Activated naive CD8-positive, alpha-beta T cell treated with anti-CD3 and anti-CD28 coated beads, Interleukin-2, amount 10 ng/mL, durations not matched to agents 7 days and 5 days (primary cell): ENCODE results near the gene PDE4C. TPM values are rescaled to one million over a fixed set of nuclear protein-coding genes. Genes with fewer than 3 reads are reported as not detected.
A peak's percentile ranks its signal among the peaks of the same experiment; 100 is the strongest.
"Not testable (repeated sequence)": the region's sequence is repeated elsewhere in the genome, so short reads cannot be mapped to it uniquely, and the experiment has no call there.

Source experiments
- ATAC-seq: fragments of 150-1000 bp; cut with Tn5 transposase; one replicate; pipeline ENCODE4 v1.10.0; 2021; ENCODE audit warnings: low read depth, moderate library complexity
- POLR2A ChIA-PET: fragments of 350-600 bp; sonication (Branson Sonifier 250); formaldehyde crosslinking; loops from one replicate; lab custom pipeline; 2021; ENCODE audit warnings: antibody characterized with exemption; lab: Charles Lee
- DNase-seq: peaks from one replicate; pipeline ENCODE4 v3.0.0; 2021
- H3K27ac Mint-ChIP-seq: one replicate; pipeline ENCODE4 v1.8.0; 2022; ENCODE audit warnings: mild to moderate bottlenecking, mixed read lengths
- H3K27me3 Mint-ChIP-seq: one replicate; pipeline ENCODE4 v1.8.0; 2022; ENCODE audit warnings: mild to moderate bottlenecking, moderate library complexity, mixed read lengths
- H3K36me3 Mint-ChIP-seq: one replicate; pipeline ENCODE4 v1.8.0; 2021; ENCODE audit warnings: mild to moderate bottlenecking, mixed read lengths
- H3K4me1 Mint-ChIP-seq: one replicate; pipeline ENCODE4 v1.8.0; 2021; ENCODE audit warnings: mixed read lengths
- H3K4me3 Mint-ChIP-seq: one replicate; pipeline ENCODE4 v1.8.0; 2022; ENCODE audit warnings: mild to moderate bottlenecking, moderate library complexity, mixed read lengths
- H3K9me3 Mint-ChIP-seq: one replicate; pipeline ENCODE4 v1.8.0; 2021; ENCODE audit warnings: mixed read lengths
- total RNA-seq, 2 experiments: library from RNA; stranded (reverse); gene quantifications; one replicate each; pipeline ENCODE4 v1.2.3, GENCODE V29; 2021

Gene PDE4C
- total RNA-seq, 2 experiments from 2014 or later = 0.65 TPM; not detected in 1

- Mint-ChIP-seq H3K4me3 (peak overlapping the region; percentile 89), H3K36me3 (no peaks in the 10 kb centered on the region), H3K4me1 (peaks cover 13% of the 10 kb centered on the region), H3K9me3 (no peaks in the 10 kb centered on the region), H3K27ac (peak overlapping the region; percentile 61), H3K27me3 (peaks cover 58% of the 10 kb centered on the region)
- peak; percentile 86 for DNase-seq
- peak; percentile 99 for ATAC-seq
- POLR2A ChIA-PET = interaction anchor here (0.6 to 1.5 kb wide), 5 partner anchors 21 to 57 kb away, joined by 3 to 5 read pairs (median 4); partner anchors contain the start of genes JUND and RAB3A
Observed at GRCh38 chr19:18224525-18225354, 1.5 kb downstream of the PDE4C start.

- Mint-ChIP-seq H3K4me1 (peaks cover 13% of the 10 kb centered on the region), H3K27me3 (peaks cover 58% of the 10 kb centered on the region), H3K36me3 (no peaks in the 10 kb centered on the region), H3K4me3 (peak overlapping the region; percentile 89), H3K9me3 (no peaks in the 10 kb centered on the region), H3K27ac (peak overlapping the region; percentile 61)
- POLR2A ChIA-PET = interaction anchor here (0.6 to 1.5 kb wide), 6 partner anchors 20 to 363 kb away, joined by 3 to 5 read pairs (median 4); partner anchors contain the start of genes JUND and RAB3A
- peak; percentile 49 for DNase-seq
- no peak for ATAC-seq
Observed at GRCh38 chr19:18223860-18224524, 2.2 kb downstream of the PDE4C start.

GRCh38 chr19:18221815-18222725 is 4.2 kb downstream of the PDE4C start:
- peaks cover 51% of the 10 kb centered on the region for H3K27me3 Mint-ChIP-seq
- DNase-seq = no peak
- ATAC-seq = no peak
- H3K36me3 Mint-ChIP-seq = no peaks in the 10 kb centered on the region
- no peak overlapping the region for H3K27ac Mint-ChIP-seq
- POLR2A ChIA-PET = no interaction called here
- peaks cover 13% of the 10 kb centered on the region for H3K4me1 Mint-ChIP-seq
- H3K9me3 Mint-ChIP-seq = no peaks in the 10 kb centered on the region
- H3K4me3 Mint-ChIP-seq = no peak overlapping the region

- POLR2A ChIA-PET = no interaction called here
- H3K27ac Mint-ChIP-seq = no peak overlapping the region
- H3K36me3 Mint-ChIP-seq = no peaks in the 10 kb centered on the region
- ATAC-seq (no peak), DNase-seq (no peak)
- no peaks in the 10 kb centered on the region for H3K9me3 Mint-ChIP-seq
- H3K27me3 Mint-ChIP-seq = peaks cover 43% of the 10 kb centered on the region
- peaks cover 12% of the 10 kb centered on the region for H3K4me1 Mint-ChIP-seq
- no peak overlapping the region for H3K4me3 Mint-ChIP-seq
Observed at GRCh38 chr19:18220632-18221275, 5.5 kb downstream of the PDE4C start.

- no peak overlapping the region for H3K4me3 Mint-ChIP-seq
- no peaks in the 10 kb centered on the region for H3K9me3 Mint-ChIP-seq
- DNase-seq = no peak
- peaks cover 36% of the 10 kb centered on the region for H3K27me3 Mint-ChIP-seq
- H3K4me1 Mint-ChIP-seq = peaks cover 12% of the 10 kb centered on the region
- no peaks in the 10 kb centered on the region for H3K36me3 Mint-ChIP-seq
- H3K27ac Mint-ChIP-seq = no peak overlapping the region
- POLR2A ChIA-PET = interaction anchor here (0.6 kb wide), 1 partner anchor 194 kb away, joined by 3 read pairs; no protein-coding TSS in a partner anchor
- ATAC-seq = no peak
Observed at GRCh38 chr19:18219911-18220631, 6.2 kb downstream of the PDE4C start.

GRCh38 chr19:18218600-18218999 is 7.6 kb downstream of the PDE4C start:
- H3K4me3 Mint-ChIP-seq = no peak overlapping the region
- no peaks in the 10 kb centered on the region for H3K36me3 Mint-ChIP-seq
- no peaks in the 10 kb centered on the region for H3K9me3 Mint-ChIP-seq
- H3K27ac Mint-ChIP-seq = no peak overlapping the region
- no peak for ATAC-seq
- POLR2A ChIA-PET = no interaction called here
- peaks cover 21% of the 10 kb centered on the region for H3K27me3 Mint-ChIP-seq
- DNase-seq = no peak
- peaks cover 5% of the 10 kb centered on the region for H3K4me1 Mint-ChIP-seq

- Mint-ChIP-seq H3K4me1 (peaks cover 4% of the 10 kb centered on the region), H3K27ac (no peak overlapping the region), H3K9me3 (no peaks in the 10 kb centered on the region), H3K4me3 (no peak overlapping the region), H3K27me3 (peaks cover 17% of the 10 kb centered on the region), H3K36me3 (no peaks in the 10 kb centered on the region)
- ATAC-seq = no peak
- POLR2A ChIA-PET = no interaction called here
- no peak for DNase-seq
Observed at GRCh38 chr19:18218159-18218558, 8.1 kb downstream of the PDE4C start.

- Mint-ChIP-seq H3K4me1 (peaks cover 4% of the 10 kb centered on the region), H3K4me3 (no peak overlapping the region), H3K27me3 (peaks cover 13% of the 10 kb centered on the region), H3K27ac (no peak overlapping the region), H3K36me3 (no peaks in the 10 kb centered on the region), H3K9me3 (no peaks in the 10 kb centered on the region)
- POLR2A ChIA-PET = interaction anchor here (0.8 kb wide), 1 partner anchor 125 kb away, joined by 3 read pairs; no protein-coding TSS in a partner anchor
- DNase-seq (no peak), ATAC-seq (no peak)
Observed at GRCh38 chr19:18216789-18217188, 9.4 kb downstream of the PDE4C start.

- peaks cover 5% of the 10 kb centered on the region for H3K27me3 Mint-ChIP-seq
- POLR2A ChIA-PET = no interaction called here
- H3K4me1 Mint-ChIP-seq = peaks cover 4% of the 10 kb centered on the region
- H3K36me3 Mint-ChIP-seq = no peaks in the 10 kb centered on the region
- ATAC-seq = peak; percentile 26
- no peak overlapping the region for H3K27ac Mint-ChIP-seq
- DNase-seq = no peak
- no peaks in the 10 kb centered on the region for H3K9me3 Mint-ChIP-seq
- no peak overlapping the region for H3K4me3 Mint-ChIP-seq
Observed at GRCh38 chr19:18214779-18215433, 11.3 kb downstream of the PDE4C start.

GRCh38 chr19:18211683-18212082 is 14.6 kb downstream of the PDE4C start:
- peaks cover 12% of the 10 kb centered on the region for H3K27me3 Mint-ChIP-seq
- no peak for ATAC-seq
- H3K36me3 Mint-ChIP-seq = no peaks in the 10 kb centered on the region
- H3K4me3 Mint-ChIP-seq = no peak overlapping the region
- no peak overlapping the region for H3K27ac Mint-ChIP-seq
- POLR2A ChIA-PET = no interaction called here
- DNase-seq = no peak
- peaks cover 6% of the 10 kb centered on the region for H3K4me1 Mint-ChIP-seq
- H3K9me3 Mint-ChIP-seq = no peaks in the 10 kb centered on the region

- ATAC-seq, H3K4me1 Mint-ChIP-seq, H3K4me3 Mint-ChIP-seq, H3K36me3 Mint-ChIP-seq, H3K27ac Mint-ChIP-seq, H3K9me3 Mint-ChIP-seq, POLR2A ChIA-PET, DNase-seq: not testable (repeated sequence)
- H3K27me3 Mint-ChIP-seq = peaks cover 13% of the 10 kb centered on the region
Observed at GRCh38 chr19:18209912-18210311, 16.3 kb downstream of the PDE4C start.
